ENCODE results near the gene ZWINT.

Gene ZWINT

GRCh38 chr10:56360967-56361612 lies at the start of gene ZWINT:
TSS of gene ZWINT (minus strand) at chr10:56361259. CDS start at chr10:56361236, 23 bp downstream.
- intact Hi-C loops (cut with DNase I) = no loop called here
- DNase-seq = peak; percentile 93 to 98 (median 97)

- DNase-seq = no peak
- intact Hi-C loops (cut with DNase I) = no loop called here
Measured at GRCh38 chr10:56383806-56384205, 22.7 kb upstream of the ZWINT start.

GRCh38 chr10:56370217-56371113 lies 9.4 kb upstream of the ZWINT start:
- intact Hi-C loops (cut with DNase I) = no loop called here

GRCh38 chr10:56360583-56360966 lies 484 bp downstream of the ZWINT start:
- intact Hi-C loops (cut with DNase I) = no loop called here
- peak in 1 of 42 donors; percentile 29 for DNase-seq

More at GRCh38 chr10:56370217-56371113, 9.4 kb upstream of the ZWINT start:
- no peak for DNase-seq

DNA sequence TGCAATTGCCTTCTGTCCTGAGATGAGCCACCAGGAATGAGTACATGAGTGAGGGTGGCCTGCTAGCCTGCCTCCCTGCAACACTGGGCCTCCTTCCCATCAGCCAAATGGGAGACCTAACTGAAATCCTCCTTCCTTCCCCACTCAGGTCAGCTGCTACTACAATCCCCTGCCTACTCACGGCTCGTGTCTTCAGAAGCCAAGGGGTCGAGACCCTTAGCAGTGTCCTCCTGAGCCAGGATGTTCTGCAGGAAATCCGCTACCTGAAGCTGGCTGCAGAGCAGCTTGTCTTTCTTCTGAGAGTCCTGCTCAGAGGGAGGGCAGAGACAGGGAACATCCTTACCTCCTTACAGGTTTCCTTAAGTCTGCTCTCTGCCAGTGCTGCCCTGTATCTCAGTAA lies 1.2 kb downstream of the ZWINT start:
- DNase-seq = no peak
- intact Hi-C loops (cut with DNase I) = no loop called here

- intact Hi-C loops (cut with DNase I) = no loop called here
- no peak for DNase-seq
Measured at GRCh38 chr10:56357018-56357417, 4.0 kb downstream of the ZWINT start.

DNA sequence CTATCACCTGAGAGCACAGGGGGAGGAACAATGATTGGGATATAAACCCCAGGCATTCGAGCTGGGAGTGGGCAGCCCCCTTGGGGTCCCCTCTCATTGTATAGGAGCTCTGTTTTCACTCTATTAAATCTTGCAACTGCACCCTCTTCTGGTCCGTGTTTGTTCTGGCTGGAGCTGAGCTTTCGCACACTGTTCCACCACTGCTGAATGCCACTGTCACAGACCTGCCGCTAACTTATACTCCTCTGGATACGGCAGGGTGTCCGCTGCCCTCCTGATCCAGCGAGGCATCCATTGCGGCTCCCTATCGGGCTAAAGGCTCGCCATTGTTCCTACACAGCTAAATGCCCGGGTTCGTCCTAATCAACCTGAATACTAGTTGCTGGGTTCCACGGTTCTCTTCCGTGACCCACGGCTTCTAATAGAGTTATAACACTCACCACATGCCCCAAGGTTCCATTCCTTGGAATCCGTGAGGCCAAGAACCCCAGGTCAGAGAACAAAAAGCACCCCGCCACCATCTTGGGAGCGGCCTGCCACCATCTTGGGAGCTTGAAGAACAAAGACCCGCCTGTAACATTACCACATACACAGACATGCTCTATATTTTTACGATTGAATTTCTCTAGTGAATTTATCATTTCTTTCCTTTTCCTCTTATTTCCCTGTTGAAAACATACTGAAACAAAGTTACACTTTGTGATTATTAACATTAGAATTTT lies 9.0 kb downstream of the ZWINT start:
- intact Hi-C loops (cut with DNase I) = no loop called here
- no peak for DNase-seq

DNA sequence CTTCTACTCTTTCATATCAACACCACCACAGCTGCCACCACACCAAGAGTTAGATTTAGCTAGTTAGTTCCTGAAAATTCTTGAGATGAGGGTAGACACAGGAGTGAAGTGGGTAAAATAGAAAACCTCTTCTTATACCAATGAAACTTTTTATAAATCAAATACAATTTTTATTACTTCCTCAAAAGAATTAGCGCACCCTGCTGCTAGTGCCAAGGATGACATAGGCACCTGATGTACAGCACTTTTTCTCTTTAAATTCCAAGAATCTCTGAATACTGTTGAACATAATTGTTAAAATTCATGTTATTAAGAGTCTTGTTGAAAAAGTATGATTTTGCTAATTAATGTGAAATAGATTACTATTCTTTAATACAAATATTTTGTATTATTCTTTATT lies 11.4 kb downstream of the ZWINT start:
- intact Hi-C loops (cut with DNase I) = no loop called here
- no peak for DNase-seq

DNA sequence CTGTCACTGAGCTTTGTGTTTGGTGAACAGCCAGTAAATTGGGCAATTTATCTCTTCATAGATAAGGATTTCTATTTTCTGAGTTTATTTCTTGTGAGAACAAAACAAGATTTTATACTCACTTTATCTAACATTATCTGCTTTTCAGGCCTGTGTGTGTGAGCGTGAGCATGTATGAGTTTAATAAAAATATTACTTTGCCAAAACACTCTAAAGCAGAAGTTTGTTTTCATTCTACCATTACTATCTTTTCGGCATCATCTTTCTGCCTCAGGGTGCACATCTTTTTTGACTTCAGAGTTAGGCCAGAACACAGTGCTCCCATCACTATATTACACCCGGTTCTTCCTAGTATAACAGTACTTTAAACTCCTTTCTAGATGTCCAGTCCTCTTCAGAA lies 13.0 kb downstream of the ZWINT start:
- no peak for DNase-seq
- intact Hi-C loops (cut with DNase I) = no loop called here

- DNase-seq = no peak
- intact Hi-C loops (cut with DNase I) = no loop called here
Measured at GRCh38 chr10:56346845-56347415, 14.1 kb downstream of the ZWINT start.

- intact Hi-C loops (cut with DNase I) = no loop called here
- no peak for DNase-seq
Measured at GRCh38 chr10:56341612-56342011, 19.4 kb downstream of the ZWINT start.

DNA sequence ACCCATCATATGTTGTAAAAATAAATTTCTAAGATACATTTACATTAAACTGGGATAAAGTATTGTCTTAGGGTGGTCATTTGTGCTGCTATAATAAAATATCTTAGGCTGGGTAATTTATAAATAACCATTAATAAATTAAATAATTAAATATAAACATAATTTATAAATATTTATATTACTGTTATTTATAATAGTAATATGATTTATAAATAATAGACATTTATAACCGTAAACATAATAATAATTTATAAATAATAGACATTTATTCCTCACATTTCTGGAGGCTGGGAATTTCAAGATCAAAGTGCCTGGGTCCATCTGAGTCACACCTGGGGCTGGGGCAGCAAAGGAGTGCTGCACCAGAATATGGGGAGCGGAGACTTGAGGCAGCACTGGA lies 31.1 kb downstream of the ZWINT start:
- intact Hi-C loops (cut with DNase I) = no loop called here
- no peak for DNase-seq

- intact Hi-C loops (cut with DNase I) = no loop called here
- DNase-seq = no peak
Measured at GRCh38 chr10:56327118-56327517, 33.9 kb downstream of the ZWINT start.

- DNase-seq = no peak
- intact Hi-C loops (cut with DNase I) = no loop called here
Measured at GRCh38 chr10:56319386-56319785, 41.7 kb downstream of the ZWINT start.

GRCh38 chr10:56318816-56319215 lies 42.2 kb downstream of the ZWINT start:
- intact Hi-C loops (cut with DNase I) = no loop called here
- no peak for DNase-seq

DNA sequence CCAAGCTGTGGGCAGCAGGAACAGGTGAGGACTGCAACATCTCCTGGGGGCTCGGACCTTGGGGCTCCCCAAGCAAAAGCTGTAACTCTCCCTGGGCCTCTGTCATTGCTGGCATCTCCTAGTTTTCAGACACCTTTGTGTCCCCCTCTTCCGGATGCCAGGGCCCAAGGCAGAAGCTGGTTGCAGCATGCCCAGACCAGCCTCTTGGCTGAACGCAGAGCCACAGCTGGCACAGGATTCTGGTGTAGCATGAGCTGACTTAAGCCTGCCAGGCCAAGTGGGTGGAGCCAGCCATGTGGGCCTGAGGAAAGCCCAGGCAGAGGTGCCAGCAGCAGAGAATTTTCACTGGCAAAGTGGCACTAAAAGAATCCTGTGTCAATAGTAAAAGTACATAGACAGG lies 43.5 kb downstream of the ZWINT start:
- intact Hi-C loops (cut with DNase I) = no loop called here
- DNase-seq = no peak

- intact Hi-C loops (cut with DNase I) = no loop called here
- no peak for DNase-seq
Measured at GRCh38 chr10:56316603-56317002, 44.5 kb downstream of the ZWINT start.
